H9 (cell line): ENCODE data around the gene MND1. TPM values are rescaled to one million over a fixed set of nuclear protein-coding genes. Genes with fewer than 3 reads are reported as not detected.

Experiments used
- DNase-seq: peaks from one replicate; pipeline ENCODE4 v3.0.0-alpha.2; 2017
- H2AFZ ChIP-seq: one replicate; pipeline ENCODE4 v1.6.1; 2013; ENCODE audit warnings: mild to moderate bottlenecking, low read length, control low read depth, moderate library complexity
- H2AK5ac ChIP-seq: 2 replicates; pipeline ENCODE4 v1.6.1; 2013; ENCODE audit warnings: low read length, control low read depth, mixed read lengths; ENCODE audit not compliant: insufficient read length
- H2BK120ac ChIP-seq: one replicate; pipeline ENCODE4 v1.6.1; 2013; ENCODE audit warnings: low read depth, mild to moderate bottlenecking, low read length, control low read depth, inconsistent platforms; ENCODE audit not compliant: poor library complexity, severe bottlenecking
- H2BK12ac ChIP-seq: 2 replicates; pipeline ENCODE4 v1.6.1; 2013; ENCODE audit warnings: low read length, control low read depth, mixed read lengths, low read depth; ENCODE audit not compliant: insufficient read length
- H2BK15ac ChIP-seq: 2 replicates; pipeline ENCODE4 v1.6.1; 2013; ENCODE audit warnings: low read depth, low read length, control low read depth
- H2BK20ac ChIP-seq: one replicate; pipeline ENCODE4 v1.6.1; 2013; ENCODE audit warnings: low read depth, mild to moderate bottlenecking, low read length, control low read depth, inconsistent platforms; ENCODE audit not compliant: poor library complexity, severe bottlenecking
- H2BK5ac ChIP-seq: 2 replicates; pipeline ENCODE4 v1.6.1; 2013; ENCODE audit warnings: low read length, control low read depth, mixed read lengths; ENCODE audit not compliant: insufficient read length
- H3K14ac ChIP-seq: 2 replicates; pipeline ENCODE4 v1.6.1; 2013; ENCODE audit warnings: low read length, control low read depth; ENCODE audit not compliant: insufficient read depth
- H3K18ac ChIP-seq: 2 replicates; pipeline ENCODE4 v1.6.1; 2013; ENCODE audit warnings: low read depth, mild to moderate bottlenecking, mixed read lengths, low read length, control low read depth; ENCODE audit not compliant: insufficient read length
- H3K23ac ChIP-seq: 2 replicates; pipeline ENCODE4 v1.6.1; 2013; ENCODE audit warnings: low read length, control low read depth, mixed read lengths, low read depth; ENCODE audit not compliant: insufficient read length
- H3K23me2 ChIP-seq: 2 replicates; pipeline ENCODE4 v1.6.1; 2013; ENCODE audit warnings: low read depth, mild to moderate bottlenecking, mixed read lengths, low read length, control low read depth; ENCODE audit not compliant: insufficient read length, poor library complexity, severe bottlenecking
- H3K27ac ChIP-seq: 2 replicates; pipeline ENCODE4 v1.5.1; 2013; ENCODE audit warnings: low read length, control low read depth, mixed read lengths, low read depth; ENCODE audit not compliant: insufficient read length
- H3K27me3 ChIP-seq: 2 replicates; pipeline ENCODE4 v1.6.1; 2013; ENCODE audit warnings: low read length, control low read depth, inconsistent platforms; ENCODE audit not compliant: insufficient read depth
- H3K4ac ChIP-seq: 2 replicates; pipeline ENCODE4 v1.6.1; 2013; ENCODE audit warnings: low read depth, mild to moderate bottlenecking, control low read depth, inconsistent platforms, low read length, moderate library complexity
- H3K4me1 ChIP-seq: 2 replicates; pipeline ENCODE4 v1.6.1; 2013; ENCODE audit warnings: low read length, control low read depth, inconsistent platforms; ENCODE audit not compliant: insufficient read depth
- H3K4me2 ChIP-seq: 2 replicates; pipeline ENCODE4 v1.6.1; 2013; ENCODE audit warnings: low read length, control low read depth, mixed read lengths; ENCODE audit not compliant: insufficient read length, insufficient read depth
- H3K56ac ChIP-seq: 2 replicates; pipeline ENCODE4 v1.6.1; 2013; ENCODE audit warnings: low read depth, mild to moderate bottlenecking, mixed read lengths, low read length, control low read depth; ENCODE audit not compliant: insufficient read length
- H3K79me1 ChIP-seq: 2 replicates; pipeline ENCODE4 v1.6.1; 2013; ENCODE audit warnings: low read depth, mild to moderate bottlenecking, moderate library complexity, low read length, control low read depth, inconsistent platforms; ENCODE audit not compliant: insufficient read depth, poor library complexity, severe bottlenecking
- H3K79me2 ChIP-seq: 2 replicates; pipeline ENCODE4 v1.6.1; 2013; ENCODE audit warnings: low read length, control low read depth, inconsistent platforms; ENCODE audit not compliant: insufficient read depth
- H3K9ac ChIP-seq: 2 replicates; pipeline ENCODE4 v1.6.1; 2013; ENCODE audit warnings: low read length, control low read depth, mixed read lengths; ENCODE audit not compliant: insufficient read length; ENCODE audit errors: extremely low read depth
- H3K9me3 ChIP-seq: one replicate; pipeline ENCODE4 v1.6.1; 2013; ENCODE audit warnings: low read depth, low read length, inconsistent platforms; ENCODE audit not compliant: control insufficient read depth
- H3T11ph ChIP-seq: one replicate; pipeline ENCODE4 v1.6.1; 2013; ENCODE audit warnings: mild to moderate bottlenecking, low read length, control low read depth, inconsistent platforms
- H4K20me1 ChIP-seq: one replicate; pipeline ENCODE4 v1.6.1; 2013; ENCODE audit not compliant: control insufficient read depth, insufficient read length, insufficient read depth
- H4K5ac ChIP-seq: 2 replicates; pipeline ENCODE4 v1.6.1; 2013; ENCODE audit warnings: low read depth, mild to moderate bottlenecking, mixed read lengths, low read length, control low read depth; ENCODE audit not compliant: insufficient read length
- H4K8ac ChIP-seq: replicated peaks from 2 replicates; pipeline ENCODE4 v1.6.1; 2013; ENCODE audit warnings: low read length, control low read depth, mixed read lengths, low read depth; ENCODE audit not compliant: insufficient read length
- H4K91ac ChIP-seq: 2 replicates; pipeline ENCODE4 v1.6.1; 2013; ENCODE audit warnings: low read depth, mild to moderate bottlenecking, moderate library complexity, mixed read lengths, low read length, control low read depth; ENCODE audit not compliant: insufficient read length
- H3K27ac Mint-ChIP-seq, 3 experiments: 2 replicates in 2 of 3; 3 replicates in 1 of 3; pipeline ENCODE4 v1.8.0; 2020 to 2021; ENCODE audit warnings: mixed read lengths in 3 of 3, mild to moderate bottlenecking in 1 of 3, moderate library complexity in 1 of 3
- H3K27me3 Mint-ChIP-seq: 2 replicates; pipeline ENCODE4 v1.8.0; 2021; ENCODE audit warnings: low read depth, mild to moderate bottlenecking, moderate library complexity, mixed read lengths
- H3K36me3 Mint-ChIP-seq, 3 experiments: 2 replicates in 2 of 3; 3 replicates in 1 of 3; pipeline ENCODE4 v1.8.0; 2020 to 2021; ENCODE audit warnings: low read depth in 3 of 3, mixed read lengths in 3 of 3; ENCODE audit not compliant: insufficient read depth in 1 of 3
- H3K4me1 Mint-ChIP-seq, 2 experiments: 2 replicates each; pipeline ENCODE4 v1.8.0; 2020; ENCODE audit warnings: mixed read lengths in 2 of 2
- H3K4me3 Mint-ChIP-seq, 2 experiments: 2 replicates in 1 of 2; 3 replicates in 1 of 2; pipeline ENCODE4 v1.8.0; 2020 to 2021; ENCODE audit warnings: mild to moderate bottlenecking in 2 of 2, mixed read lengths in 2 of 2, moderate library complexity in 1 of 2
- H3K9me3 Mint-ChIP-seq, 2 experiments: 2 replicates in 1 of 2; 3 replicates in 1 of 2; pipeline ENCODE4 v1.8.0; 2020; ENCODE audit warnings: mild to moderate bottlenecking in 2 of 2, mixed read lengths in 2 of 2, moderate library complexity in 1 of 2
- WGBS: extraction: QIAGEN DNeasy Blood & Tissue Kit; methylation state at CpG from one replicate; pipeline ENCODE4 v1.1.7; 2013; ENCODE audit warnings: missing lambda C conversion rate, low lambda C conversion rate, mixed read lengths; ENCODE audit not compliant: insufficient read length; ENCODE audit errors: extremely low coverage; 5-methylcytosine and 5-hydroxymethylcytosine counted together
- total RNA-seq: library from RNA; stranded (reverse); gene quantifications from 2 replicates; pipeline ENCODE4 v1.2.1, GENCODE V29; 2021
- TF ChIP-seq, protein P1 (sequence below): fragments of 200-600 bp; sonication (generic); conservative IDR thresholded peaks from 3 replicates; pipeline ENCODE4 v1.8.0; 2021; ENCODE audit warnings: antibody characterized with exemption, mild to moderate bottlenecking

MND1 gene
- total RNA-seq, 1 experiment from 2014 or later: 21.0 TPM

- Histone ChIP-seq H3K4ac (no peak overlapping the region), H3K9me3 (no peaks in the 10 kb centered on the region), H4K20me1 (no peaks in the 10 kb centered on the region), H3K27me3 (no peaks in the 10 kb centered on the region), H4K8ac (no peak overlapping the region), H3K4me2 (no peak overlapping the region), H3K9ac (no peak overlapping the region), H2BK12ac (no peak overlapping the region), H2BK120ac (no peak overlapping the region), H3K23me2 (no peaks in the 10 kb centered on the region), H2AK5ac (no peak overlapping the region), H3K18ac (no peak overlapping the region), H3K56ac (no peak overlapping the region), H3K79me1 (no peaks in the 10 kb centered on the region), H3T11ph (no peak overlapping the region), H2BK20ac (no peak overlapping the region), H4K5ac (no peak overlapping the region), H3K79me2 (no peaks in the 10 kb centered on the region), H2BK15ac (no peak overlapping the region), H3K23ac (no peak overlapping the region), H3K4me1 (no peaks in the 10 kb centered on the region), H4K91ac (no peak overlapping the region), H2BK5ac (no peak overlapping the region), H3K14ac (no peak overlapping the region), H2AFZ (no peak overlapping the region), H3K27ac (no peak overlapping the region)
- no peaks in the 10 kb centered on the region for H3K9me3 Mint-ChIP-seq
- TF ChIP-seq, protein P1, sequence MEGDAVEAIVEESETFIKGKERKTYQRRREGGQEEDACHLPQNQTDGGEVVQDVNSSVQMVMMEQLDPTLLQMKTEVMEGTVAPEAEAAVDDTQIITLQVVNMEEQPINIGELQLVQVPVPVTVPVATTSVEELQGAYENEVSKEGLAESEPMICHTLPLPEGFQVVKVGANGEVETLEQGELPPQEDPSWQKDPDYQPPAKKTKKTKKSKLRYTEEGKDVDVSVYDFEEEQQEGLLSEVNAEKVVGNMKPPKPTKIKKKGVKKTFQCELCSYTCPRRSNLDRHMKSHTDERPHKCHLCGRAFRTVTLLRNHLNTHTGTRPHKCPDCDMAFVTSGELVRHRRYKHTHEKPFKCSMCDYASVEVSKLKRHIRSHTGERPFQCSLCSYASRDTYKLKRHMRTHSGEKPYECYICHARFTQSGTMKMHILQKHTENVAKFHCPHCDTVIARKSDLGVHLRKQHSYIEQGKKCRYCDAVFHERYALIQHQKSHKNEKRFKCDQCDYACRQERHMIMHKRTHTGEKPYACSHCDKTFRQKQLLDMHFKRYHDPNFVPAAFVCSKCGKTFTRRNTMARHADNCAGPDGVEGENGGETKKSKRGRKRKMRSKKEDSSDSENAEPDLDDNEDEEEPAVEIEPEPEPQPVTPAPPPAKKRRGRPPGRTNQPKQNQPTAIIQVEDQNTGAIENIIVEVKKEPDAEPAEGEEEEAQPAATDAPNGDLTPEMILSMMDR: no peak
- H3K36me3 Mint-ChIP-seq: peaks cover 0 to 5% (median 0%) of the 10 kb centered on the region in 3 experiments; a peak in 1 of 7 replicates
- peak overlapping the region in 2 of 3 experiments; percentile 14 to 53; a peak in 3 of 7 replicates for H3K27ac Mint-ChIP-seq
- no CpG with 5 or more reads among the region's 5 CpGs for WGBS
- H3K4me1 Mint-ChIP-seq: peaks cover 8 to 9% of the 10 kb centered on the region in 2 experiments
- no peaks in the 10 kb centered on the region for H3K27me3 Mint-ChIP-seq
- H3K4me3 Mint-ChIP-seq: no peak overlapping the region
- DNase-seq: no peak
Observed at GRCh38 chr4:153419029-153419428, 74.5 kb downstream of the MND1 start.
